Pancreas (tissue), 10 donors: ENCODE data around the gene AUNIP. TPM values are rescaled to one million over a fixed set of nuclear protein-coding genes. Genes with fewer than 3 reads are reported as not detected.

Experiments used
- ATAC-seq, 4 donors: fragments of 200-7000 bp; cut with Tn5 transposase; one replicate each; pipeline versions ENCODE4 v1.8.0 to v1.9.1; 2020; ENCODE audit warnings: mild to moderate bottlenecking in 4 of 4, moderate library complexity in 4 of 4
- DNase-seq, 6 donors: peaks; one replicate each; pipeline ENCODE4 v3.0.0-alpha.2; 2020
- FAIRE-seq: peaks from 2 replicates; lab custom pipeline; 2012; peaks lifted over from hg19 to GRCh38; lab: Jason Lieb, UNC
- H3K27ac ChIP-seq, 4 donors: fragments of 200-600 bp; sonication (generic); 1 replicate in 3 of 4; 2 replicates in 1 of 4; pipeline versions ENCODE4 v1.5.0 to v1.8.0; 2020
- H3K27me3 ChIP-seq, 4 donors: fragments of 200-600 bp; one replicate each; pipeline ENCODE4 v1.8.0; 2021
- H3K36me3 ChIP-seq, 3 donors: fragments of 200-600 bp; sonication (generic) in 1 of 3; one replicate each; pipeline versions ENCODE4 v1.5.0 to v1.8.0; 2020 to 2021
- H3K4me1 ChIP-seq, 3 donors: fragments of 200-600 bp; one replicate each; pipeline ENCODE4 v1.8.0; 2021
- H3K4me3 ChIP-seq, 4 donors: fragments of 200-600 bp; sonication (generic) in 2 of 4; one replicate each; pipeline versions ENCODE4 v1.5.0 to v1.8.0; 2020 to 2021
- H3K9me3 ChIP-seq, 4 donors: fragments of 200-600 bp; one replicate each; pipeline ENCODE4 v1.8.0; 2021
- CTCF ChIP-seq, 4 donors: fragments of 200-600 bp; sonication (generic) in 3 of 4; IDR thresholded peaks; one replicate each; pipeline versions ENCODE4 v1.5.0 to v1.8.0; 2021; ENCODE audit warnings: antibody characterized with exemption in 4 of 4
- WGBS, 2 donors: extraction: QIAGEN DNeasy Blood & Tissue Kit; methylation state at CpG; one replicate each; pipeline ENCODE4 v1.1.7; 2013; 5-methylcytosine and 5-hydroxymethylcytosine counted together
- intact Hi-C, 3 donors: fragments of 100-400 bp; cut with DNase I; formaldehyde crosslinking; loops; one replicate each; pipeline versions ENCODE4 v1.11.1 to v1.14.2; 2022
- polyA plus RNA-seq, 2 donors: library from polyadenylated mRNA; stranded (reverse); fragments of 200-250 nt; gene quantifications; one replicate each; pipeline ENCODE4 v1.2.3, GENCODE V29; 2013
- total RNA-seq, 6 donors: library from RNA; stranded (reverse); fragmentation: NEBNext Ultra II Directional in 4 of 6; extraction: Animal tissue kit (Norgen Biotek cat#: 25700) in 4 of 6; gene quantifications; one replicate each; pipeline versions ENCODE4 v1.2.1 to v1.2.4, GENCODE V29; 2021 to 2023
- donor health status: healthy with polysubstance abuse.
- donor health status: DM: no; HTN: no; CAD: no; lungs with moderate emphysema.
- donor health status: DM: no; HTN: no; CAD: no.
- donor health status: control.
- donor health status: control.
- donor health status: Bipolar disorder and iron deficiency.
- donor health status: DM: yes; HTN: yes; CAD: no.
- donor health status: DM: no; HTN: no; CAD: no.
- donor health status: DM: no; HTN: no; CAD: no.
- donor health status: DM: yes; HTN: yes; CAD: no.

The AUNIP gene
- total and polyA plus RNA-seq, 8 donors, result 0.19 to 0.37 (median 0.29) TPM; not detected in 4

GRCh38 chr1:25832336-25833037 lies 26.8 kb downstream of the AUNIP start:
- WGBS, 2 donors, result 42 to 62% methylated on average over 6 of the region's 6 CpGs
- DNase-seq (no peak), ATAC-seq (peak in 2 of 4 donors; percentile 29 to 46), FAIRE-seq (no peak)
- H3K9me3 ChIP-seq, result no peaks in the 10 kb centered on the region
- peaks cover 4 to 31% (median 21%) of the 10 kb centered on the region in 3 donors for H3K36me3 ChIP-seq
- no peaks in the 10 kb centered on the region for H3K27me3 ChIP-seq
- H3K4me1 ChIP-seq, result peaks cover 0 to 26% (median 6%) of the 10 kb centered on the region in 3 donors
- no peak for TF ChIP-seq CTCF (IDR thresholded peaks at IDR 0.05)
- H3K27ac ChIP-seq, result peak overlapping the region in 2 of 4 donors; percentile 2 to 24
- intact Hi-C loops, result loop anchor here (10.0 kb wide), 2 partner anchors 162 to 172 kb away; partner anchors contain the start of gene PAFAH2 (in 1 of the 3)
- no peak overlapping the region for H3K4me3 ChIP-seq

- no peak for TF ChIP-seq CTCF (IDR thresholded peaks at IDR 0.05)
- H3K36me3 ChIP-seq, result peaks cover 4 to 38% (median 26%) of the 10 kb centered on the region in 3 donors
- H3K27me3 ChIP-seq, result no peaks in the 10 kb centered on the region
- H3K4me1 ChIP-seq, result peaks cover 0 to 18% (median 6%) of the 10 kb centered on the region in 3 donors
- peak overlapping the region in 2 of 4 donors; percentile 2 to 24 for H3K27ac ChIP-seq
- H3K9me3 ChIP-seq, result no peaks in the 10 kb centered on the region
- no peak for DNase-seq
- no peak for FAIRE-seq
- intact Hi-C loops, result loop anchor here (10.0 kb wide), 2 partner anchors 163 to 173 kb away; partner anchors contain the start of gene PAFAH2 (in 1 of the 3)
- peak in 1 of 4 donors; percentile 11 for ATAC-seq
- H3K4me3 ChIP-seq, result no peak overlapping the region
- WGBS, 2 donors, result 30 to 33% methylated on average over 5 of the region's 5 CpGs
These were observed 27.6 kb downstream of the AUNIP start for GRCh38 chr1:25831569-25832196.

- DNase-seq (no peak), ATAC-seq (peak in 3 of 4 donors; percentile 55 to 82 (median 74)), FAIRE-seq (no peak)
- H3K4me3 ChIP-seq, result no peak overlapping the region
- intact Hi-C loops, result no loop called here
- peak overlapping the region in 2 of 4 donors; percentile 22 to 34 for H3K27ac ChIP-seq
- no peaks in the 10 kb centered on the region for H3K27me3 ChIP-seq
- peaks cover 0 to 17% (median 6%) of the 10 kb centered on the region in 3 donors for H3K4me1 ChIP-seq
- no peak for TF ChIP-seq CTCF (IDR thresholded peaks at IDR 0.05)
- peaks cover 7 to 40% (median 29%) of the 10 kb centered on the region in 3 donors for H3K36me3 ChIP-seq
- 31 to 42% methylated on average over 1 of the region's 1 CpG for WGBS, 2 donors
- no peaks in the 10 kb centered on the region for H3K9me3 ChIP-seq
These were observed 30.2 kb downstream of the AUNIP start for GRCh38 chr1:25829046-25829445.

- peak overlapping the region in 1 of 4 donors; percentile 34 for H3K27ac ChIP-seq
- ATAC-seq (no peak), DNase-seq (no peak), FAIRE-seq (no peak)
- peaks cover 7 to 40% (median 27%) of the 10 kb centered on the region in 3 donors for H3K36me3 ChIP-seq
- no peaks in the 10 kb centered on the region for H3K27me3 ChIP-seq
- H3K4me3 ChIP-seq, result no peak overlapping the region
- peaks cover 0 to 17% (median 6%) of the 10 kb centered on the region in 3 donors for H3K4me1 ChIP-seq
- 60 to 62% methylated on average over 3 of the region's 3 CpGs for WGBS, 2 donors
- H3K9me3 ChIP-seq, result no peaks in the 10 kb centered on the region
- no peak for TF ChIP-seq CTCF (IDR thresholded peaks at IDR 0.05)
- intact Hi-C loops, result no loop called here
These were observed 30.8 kb downstream of the AUNIP start for GRCh38 chr1:25828491-25828890.
